HCT116 (cell line): Measurements from ENCODE around the gene U2AF1L4. TPM values are rescaled to one million over a fixed set of nuclear protein-coding genes. Genes with fewer than 3 reads are reported as not detected.

Source experiments
- ATAC-seq: fragments of 200-7000 bp; cut with Tn5 transposase; 2 replicates; pipeline ENCODE4 v1.9.1; 2020; ENCODE audit warnings: mild to moderate bottlenecking, moderate library complexity
- BruUV-seq: library from RNA; stranded (reverse); fragments of 400-500 nt; replicated peaks from 2 replicates; lab custom pipeline; 2021; lab: Mats Ljungman, UMichigan
- CTCF ChIA-PET: fragments of 300-600 bp; sonication (Branson Sonifier 250); formaldehyde crosslinking; loops from one replicate; lab custom pipeline; 2021; ENCODE audit warnings: antibody characterized with exemption; lab: Charles Lee
- POLR2A ChIA-PET: fragments of 300-600, 350-600 bp; sonication (Branson Sonifier 250); formaldehyde crosslinking; loops from one replicate; lab custom pipeline; 2021; ENCODE audit warnings: antibody characterized with exemption; lab: Charles Lee
- RAD21 ChIA-PET, 2 experiments: fragments of 300-600 bp; sonication (Branson Sonifier 250); formaldehyde crosslinking; loops; one replicate each; lab custom pipeline; 2023; ENCODE audit warnings: low total read pairs in 2 of 2; ENCODE audit not compliant: uncharacterized antibody in 2 of 2, unreplicated experiment in 2 of 2, low non-redundant PET in 1 of 2; lab: Charles Lee
- DNase-seq: peaks from one replicate; pipeline ENCODE4 v3.0.0-alpha.2; 2010; ENCODE audit warnings: low read depth, low spot score
- H2AFZ ChIP-seq: fragments of 200-600 bp; shearing (Covaris generic), sonication (generic); 2 replicates; pipeline ENCODE4 v1.6.1; 2017; ENCODE audit warnings: low read depth, mixed run types, mixed read lengths, antibody characterized with exemption, low read length; ENCODE audit not compliant: poor library complexity, severe bottlenecking
- H3K27ac ChIP-seq: 2 replicates; pipeline ENCODE4 v1.5.1; 2012; ENCODE audit warnings: low read depth, low read length
- H3K27me3 ChIP-seq: fragments of 200-600 bp; sonication (generic); 2 replicates; pipeline ENCODE4 v1.6.1; 2016; ENCODE audit warnings: mixed run types, low read length, mixed read lengths; ENCODE audit not compliant: insufficient read depth
- H3K36me3 ChIP-seq, 2 experiments: fragments of 200-500 bp in 1 of 2; fragments of 200-600 bp in 1 of 2; sonication (Bioruptor generic) in 1 of 2; sonication (generic) in 1 of 2; 2 replicates each; pipeline versions ENCODE4 v1.5.1 to v1.6.1; 2014 to 2016; ENCODE audit warnings: low read length in 2 of 2, inconsistent platforms in 1 of 2, mixed read lengths in 1 of 2, mixed run types in 1 of 2; ENCODE audit not compliant: insufficient read depth in 2 of 2, control insufficient read depth in 1 of 2
- H3K4me1 ChIP-seq, 2 experiments: fragments of 200-600 bp in 1 of 2; sonication (generic) in 1 of 2; 2 replicates each; pipeline versions ENCODE4 v1.5.1 to v1.6.1; 2012 to 2017; ENCODE audit warnings: low read length in 2 of 2, inconsistent platforms in 1 of 2, mild to moderate bottlenecking in 1 of 2, mixed read lengths in 1 of 2, mixed run types in 1 of 2, moderate library complexity in 1 of 2; ENCODE audit not compliant: insufficient read depth in 2 of 2, control insufficient read depth in 1 of 2
- H3K4me2 ChIP-seq: fragments of 200-600 bp; sonication (generic); 2 replicates; pipeline ENCODE4 v1.6.1; 2017; ENCODE audit warnings: mixed run types, low read length, mixed read lengths
- H3K4me3 ChIP-seq, 2 experiments: fragments of 200-600 bp in 1 of 2; sonication (generic) in 1 of 2; replicated peaks in 1 of 2; 2 replicates each; pipeline ENCODE4 v1.5.1; 2011 to 2016; ENCODE audit warnings: low read length in 2 of 2, control low read depth in 1 of 2, low read depth in 1 of 2, mild to moderate bottlenecking in 1 of 2, mixed read lengths in 1 of 2, mixed run types in 1 of 2
- H3K79me2 ChIP-seq: fragments of 200-600 bp; sonication (generic); 2 replicates; pipeline ENCODE4 v1.6.1; 2017; ENCODE audit warnings: mild to moderate bottlenecking, mixed run types, low read length, moderate library complexity, mixed read lengths; ENCODE audit not compliant: insufficient read depth
- H3K9ac ChIP-seq: fragments of 200-600 bp; sonication (generic); 2 replicates; pipeline ENCODE4 v1.6.1; 2016; ENCODE audit warnings: low read length, mixed read lengths
- H3K9me2 ChIP-seq: fragments of 200-600 bp; sonication (generic), shearing (Covaris generic); 2 replicates; pipeline ENCODE4 v1.6.1; 2017; ENCODE audit warnings: mixed run types, mild to moderate bottlenecking, moderate library complexity; ENCODE audit not compliant: insufficient read depth
- H3K9me3 ChIP-seq, 2 experiments: fragments of 200-500 bp in 1 of 2; fragments of 200-600 bp in 1 of 2; sonication (Bioruptor generic) in 1 of 2; sonication (generic) in 1 of 2; 2 replicates each; pipeline ENCODE4 v1.6.1; 2014 to 2017; ENCODE audit warnings: low read length in 2 of 2, mixed read lengths in 2 of 2, inconsistent platforms in 1 of 2, low read depth in 1 of 2, mild to moderate bottlenecking in 1 of 2, mixed run types in 1 of 2, moderate library complexity in 1 of 2; ENCODE audit not compliant: control insufficient read depth in 1 of 2, insufficient read depth in 1 of 2
- H4K20me1 ChIP-seq: fragments of 200-600 bp; sonication (generic), shearing (Covaris generic); 2 replicates; pipeline ENCODE4 v1.6.1; 2017; ENCODE audit warnings: mixed run types, mild to moderate bottlenecking, moderate library complexity; ENCODE audit not compliant: insufficient read depth
- CEBPB ChIP-seq: IDR thresholded peaks from 2 replicates; pipeline ENCODE4 v1.6.1; 2012; ENCODE audit warnings: low read depth
- CTCF ChIP-seq, 3 experiments: fragments of 200-600 bp in 1 of 3; sonication (generic) in 1 of 3; IDR thresholded peaks in 2 of 3; conservative IDR thresholded peaks in 1 of 3; 2 replicates each; pipeline ENCODE4 v1.5.1; 2012 to 2017; ENCODE audit warnings: low read depth in 2 of 3, low read length in 2 of 3, antibody characterized with exemption in 1 of 3, borderline replicate concordance in 1 of 3, control low read depth in 1 of 3, mild to moderate bottlenecking in 1 of 3, mixed read lengths in 1 of 3, mixed run types in 1 of 3, moderate library complexity in 1 of 3; ENCODE audit not compliant: insufficient read depth in 1 of 3
- EZH2phosphoT487 ChIP-seq: fragments of 200-600 bp; IDR thresholded peaks from 2 replicates; pipeline ENCODE4 v1.6.1; 2018; ENCODE audit warnings: antibody characterized with exemption, borderline replicate concordance
- POLR2AphosphoS5 ChIP-seq: IDR thresholded peaks from 2 replicates; pipeline ENCODE4 v1.6.1; 2011; ENCODE audit warnings: mild to moderate bottlenecking, low read depth, low read length, moderate library complexity
- RAD21 ChIP-seq: IDR thresholded peaks from 2 replicates; pipeline ENCODE4 v1.6.1; 2012; ENCODE audit warnings: low read depth, mild to moderate bottlenecking
- REST ChIP-seq: IDR thresholded peaks from 2 replicates; pipeline ENCODE4 v1.6.1; 2012; ENCODE audit warnings: low read depth
- SRF ChIP-seq: IDR thresholded peaks from 2 replicates; pipeline ENCODE4 v1.6.1; 2012; ENCODE audit warnings: low read depth
- YY1 ChIP-seq: IDR thresholded peaks from 2 replicates; pipeline ENCODE4 v1.6.1; 2011; ENCODE audit warnings: low read length, low read depth, moderate library complexity, mild to moderate bottlenecking; ENCODE audit not compliant: insufficient replicate concordance; ENCODE audit errors: extremely low read depth
- ZFX ChIP-seq: fragments of 450-650 bp; IDR thresholded peaks from 2 replicates; pipeline ENCODE4 v1.6.1; 2017
- intact Hi-C: fragments of 100-400 bp; cut with micrococcal nuclease; formaldehyde crosslinking; loops from 2 replicates; pipeline ENCODE4 v1.10.0; 2022
- total RNA-seq: library from RNA; stranded (reverse); gene quantifications from one replicate; pipeline ENCODE4 v1.2.1, GENCODE V29; 2021; ENCODE audit not compliant: unreplicated experiment
- TF ChIP-seq, protein P1 (sequence below): IDR thresholded peaks from 2 replicates; pipeline ENCODE4 v1.6.1; 2012
- TF ChIP-seq, protein P2 (sequence below): IDR thresholded peaks from 2 replicates; pipeline ENCODE4 v1.6.1; 2011; ENCODE audit warnings: mild to moderate bottlenecking, low read length, moderate library complexity; ENCODE audit not compliant: insufficient replicate concordance; ENCODE audit errors: extremely low read depth
- TF ChIP-seq, protein P3 (sequence below): IDR thresholded peaks from 2 replicates; pipeline ENCODE4 v1.6.1; 2012

Gene U2AF1L4
- total RNA-seq, 1 experiment from 2014 or later: 15.6 TPM

GRCh38 chr19:35755131-35755549, 9.9 kb upstream of the U2AF1L4 start:
- POLR2A ChIA-PET: no interaction called here
- ATAC-seq: no peak
- TF ChIP-seq, protein P1, sequence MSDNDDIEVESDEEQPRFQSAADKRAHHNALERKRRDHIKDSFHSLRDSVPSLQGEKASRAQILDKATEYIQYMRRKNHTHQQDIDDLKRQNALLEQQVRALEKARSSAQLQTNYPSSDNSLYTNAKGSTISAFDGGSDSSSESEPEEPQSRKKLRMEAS: no peak
- TF ChIP-seq EZH2phosphoT487: no peak
- no peak for TF ChIP-seq REST
- TF ChIP-seq SRF: no peak
- TF ChIP-seq CTCF (IDR thresholded peaks at IDR 0.05 in 2 of 3, conservative IDR thresholded peaks at IDR 0.05 in 1 of 3; ENCODE audit: borderline replicate concordance in 1 of 3, insufficient read depth in 1 of 3, low read depth in 2 of 3, low read length in 2 of 3): no peak
- no peak for TF ChIP-seq POLR2AphosphoS5
- TF ChIP-seq, protein P2, sequence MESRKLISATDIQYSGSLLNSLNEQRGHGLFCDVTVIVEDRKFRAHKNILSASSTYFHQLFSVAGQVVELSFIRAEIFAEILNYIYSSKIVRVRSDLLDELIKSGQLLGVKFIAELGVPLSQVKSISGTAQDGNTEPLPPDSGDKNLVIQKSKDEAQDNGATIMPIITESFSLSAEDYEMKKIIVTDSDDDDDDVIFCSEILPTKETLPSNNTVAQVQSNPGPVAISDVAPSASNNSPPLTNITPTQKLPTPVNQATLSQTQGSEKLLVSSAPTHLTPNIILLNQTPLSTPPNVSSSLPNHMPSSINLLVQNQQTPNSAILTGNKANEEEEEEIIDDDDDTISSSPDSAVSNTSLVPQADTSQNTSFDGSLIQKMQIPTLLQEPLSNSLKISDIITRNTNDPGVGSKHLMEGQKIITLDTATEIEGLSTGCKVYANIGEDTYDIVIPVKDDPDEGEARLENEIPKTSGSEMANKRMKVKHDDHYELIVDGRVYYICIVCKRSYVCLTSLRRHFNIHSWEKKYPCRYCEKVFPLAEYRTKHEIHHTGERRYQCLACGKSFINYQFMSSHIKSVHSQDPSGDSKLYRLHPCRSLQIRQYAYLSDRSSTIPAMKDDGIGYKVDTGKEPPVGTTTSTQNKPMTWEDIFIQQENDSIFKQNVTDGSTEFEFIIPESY: no peak
- no peak for TF ChIP-seq CEBPB
- no peak for TF ChIP-seq YY1
- TF ChIP-seq, protein P3, sequence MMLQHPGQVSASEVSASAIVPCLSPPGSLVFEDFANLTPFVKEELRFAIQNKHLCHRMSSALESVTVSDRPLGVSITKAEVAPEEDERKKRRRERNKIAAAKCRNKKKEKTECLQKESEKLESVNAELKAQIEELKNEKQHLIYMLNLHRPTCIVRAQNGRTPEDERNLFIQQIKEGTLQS: no peak
- TF ChIP-seq ZFX: no peak
- TF ChIP-seq RAD21: no peak
- TF ChIP-seq, all 23 proteins: peak for 0
- intact Hi-C loops: no loop called here
- Histone ChIP-seq H3K4me2 (no peak overlapping the region), H3K9me3 (no peaks in the 10 kb centered on the region), H3K27ac (no peak overlapping the region), H3K27me3 (no peaks in the 10 kb centered on the region), H3K9ac (no peak overlapping the region), H3K4me1 (peaks cover 14 to 20% of the 10 kb centered on the region in 2 experiments), H3K4me3 (no peak overlapping the region), H3K9me2 (no peaks in the 10 kb centered on the region), H2AFZ (no peak overlapping the region), H4K20me1 (no peaks in the 10 kb centered on the region), H3K79me2 (peaks cover 17% of the 10 kb centered on the region), H3K36me3 (peaks cover 0 to 2% of the 10 kb centered on the region in 2 experiments; a peak in 1 of 4 replicates)
- ChIA-PET CTCF (no interaction called here), RAD21 (no interaction called here)
- no TSS peak for BruUV-seq
- no peak for DNase-seq
